Neutrophil (primary cell): ENCODE data around the gene TYRO3.
A peak's percentile ranks its signal among the peaks of the same experiment; 100 is the strongest.

Experiments used
- H3K27ac ChIP-seq: fragments of 200-600 bp; sonication (generic); 2 replicates; pipeline ENCODE4 v1.5.1; 2016; ENCODE audit warnings: mild to moderate bottlenecking, moderate library complexity
- H3K27me3 ChIP-seq: fragments of 200-600 bp; sonication (generic); 2 replicates; pipeline ENCODE4 v1.6.0; 2016; ENCODE audit warnings: mild to moderate bottlenecking
- H3K36me3 ChIP-seq: fragments of 200-600 bp; sonication (generic); 2 replicates; pipeline ENCODE4 v1.5.1; 2017
- H3K4me1 ChIP-seq, 2 experiments: fragments of 200-600 bp in 1 of 2; sonication (generic) in 1 of 2; 1 replicate in 1 of 2; 2 replicates in 1 of 2; pipeline versions ENCODE4 v1.5.1 to v1.6.1; 2013 to 2016; ENCODE audit warnings: low read depth in 1 of 2, low read length in 1 of 2, mild to moderate bottlenecking in 1 of 2, moderate library complexity in 1 of 2; ENCODE audit not compliant: control insufficient read depth in 1 of 2, insufficient read depth in 1 of 2
- H3K4me3 ChIP-seq, 2 experiments: fragments of 200-600 bp in 1 of 2; sonication (generic) in 1 of 2; 1 replicate in 1 of 2; 2 replicates in 1 of 2; pipeline ENCODE4 v1.5.1; 2013 to 2016; ENCODE audit warnings: low read depth in 1 of 2, low read length in 1 of 2, mild to moderate bottlenecking in 1 of 2, moderate library complexity in 1 of 2
- H3K9me3 ChIP-seq: fragments of 200-600 bp; sonication (generic); 2 replicates; pipeline ENCODE4 v1.5.1; 2016
- TF ChIP-seq, protein P1 (sequence below): fragments of 200-600 bp; sonication (generic); IDR thresholded peaks from 2 replicates; pipeline ENCODE4 v1.5.1; 2016; ENCODE audit warnings: antibody characterized with exemption

The TYRO3 gene

DNA sequence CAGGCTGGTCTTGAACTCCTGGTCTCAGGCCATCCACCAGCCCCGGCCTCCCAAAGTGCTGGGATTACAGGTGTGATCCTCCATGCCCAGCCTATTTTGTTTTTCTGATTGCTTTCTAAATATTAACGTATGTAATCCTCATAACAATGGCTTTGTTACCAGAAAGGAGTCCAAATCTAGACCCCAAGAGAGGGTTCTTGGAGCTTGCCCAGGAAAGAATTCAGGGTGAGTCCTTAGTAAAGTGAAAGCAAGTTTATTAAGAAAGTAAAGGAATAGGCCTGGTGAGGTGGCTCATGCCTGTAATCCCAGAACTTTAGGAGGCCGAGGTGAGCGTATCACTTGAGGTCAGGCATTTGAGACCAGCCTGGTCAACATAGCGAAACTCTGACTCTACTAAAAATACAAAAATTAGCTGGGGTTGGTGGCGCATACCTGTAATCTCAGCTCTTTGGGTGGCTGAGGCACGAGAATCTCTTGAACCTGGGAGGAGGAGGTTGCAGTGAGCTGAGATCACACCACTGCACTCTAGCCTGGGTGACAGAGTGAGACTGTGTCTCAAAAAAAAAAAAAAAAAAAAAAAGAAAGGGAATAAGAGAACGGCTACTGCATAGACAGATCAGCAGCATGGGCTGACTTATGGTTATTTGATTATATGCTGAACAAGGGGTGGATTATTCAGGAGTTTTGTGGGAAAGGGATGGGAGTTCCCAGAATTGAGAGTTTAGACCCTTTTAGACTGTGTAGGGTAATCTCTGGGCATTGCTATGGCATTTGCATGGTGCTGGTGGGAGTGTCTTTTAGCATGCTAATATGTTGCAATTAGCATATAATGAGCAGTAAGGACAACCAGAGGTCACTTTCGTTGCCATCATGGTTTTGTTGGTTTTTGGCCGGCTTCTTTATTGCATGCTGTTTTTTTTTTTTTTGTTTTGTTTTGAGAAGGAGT, 36.1 kb downstream of the TYRO3 start:
- TF ChIP-seq, protein P1, sequence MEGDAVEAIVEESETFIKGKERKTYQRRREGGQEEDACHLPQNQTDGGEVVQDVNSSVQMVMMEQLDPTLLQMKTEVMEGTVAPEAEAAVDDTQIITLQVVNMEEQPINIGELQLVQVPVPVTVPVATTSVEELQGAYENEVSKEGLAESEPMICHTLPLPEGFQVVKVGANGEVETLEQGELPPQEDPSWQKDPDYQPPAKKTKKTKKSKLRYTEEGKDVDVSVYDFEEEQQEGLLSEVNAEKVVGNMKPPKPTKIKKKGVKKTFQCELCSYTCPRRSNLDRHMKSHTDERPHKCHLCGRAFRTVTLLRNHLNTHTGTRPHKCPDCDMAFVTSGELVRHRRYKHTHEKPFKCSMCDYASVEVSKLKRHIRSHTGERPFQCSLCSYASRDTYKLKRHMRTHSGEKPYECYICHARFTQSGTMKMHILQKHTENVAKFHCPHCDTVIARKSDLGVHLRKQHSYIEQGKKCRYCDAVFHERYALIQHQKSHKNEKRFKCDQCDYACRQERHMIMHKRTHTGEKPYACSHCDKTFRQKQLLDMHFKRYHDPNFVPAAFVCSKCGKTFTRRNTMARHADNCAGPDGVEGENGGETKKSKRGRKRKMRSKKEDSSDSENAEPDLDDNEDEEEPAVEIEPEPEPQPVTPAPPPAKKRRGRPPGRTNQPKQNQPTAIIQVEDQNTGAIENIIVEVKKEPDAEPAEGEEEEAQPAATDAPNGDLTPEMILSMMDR: no peak
- Histone ChIP-seq H3K27me3 (peaks cover 17% of the 10 kb centered on the region), H3K27ac (no peak overlapping the region), H3K36me3 (no peaks in the 10 kb centered on the region), H3K4me3 (no peak overlapping the region), H3K9me3 (no peaks in the 10 kb centered on the region), H3K4me1 (no peaks in the 10 kb centered on the region)

DNA sequence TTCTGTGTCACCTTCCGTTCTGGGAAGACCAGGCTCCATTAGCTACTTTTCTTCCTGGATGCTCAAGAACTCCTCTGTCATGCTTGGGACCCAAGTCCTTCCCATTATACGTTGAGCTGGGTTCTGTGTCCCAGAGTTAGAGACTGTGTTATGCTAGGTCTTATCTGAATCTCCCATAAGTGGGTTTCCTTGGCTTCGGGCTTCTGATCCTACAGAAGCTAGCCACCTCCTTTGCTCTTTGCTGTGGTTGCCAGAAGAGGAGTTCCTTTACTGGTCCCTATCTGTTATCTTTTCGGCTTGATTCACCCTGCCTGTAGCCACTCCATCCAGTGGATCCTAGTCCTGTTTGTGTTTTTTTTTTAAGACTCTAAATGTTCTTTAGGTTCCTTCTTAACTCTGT, 38.0 kb downstream of the TYRO3 start:
- Histone ChIP-seq H3K27me3 (peaks cover 7% of the 10 kb centered on the region), H3K9me3 (no peaks in the 10 kb centered on the region), H3K36me3 (no peaks in the 10 kb centered on the region), H3K4me3 (no peak overlapping the region), H3K27ac (no peak overlapping the region), H3K4me1 (no peaks in the 10 kb centered on the region)
- TF ChIP-seq, protein P1: no peak

DNA sequence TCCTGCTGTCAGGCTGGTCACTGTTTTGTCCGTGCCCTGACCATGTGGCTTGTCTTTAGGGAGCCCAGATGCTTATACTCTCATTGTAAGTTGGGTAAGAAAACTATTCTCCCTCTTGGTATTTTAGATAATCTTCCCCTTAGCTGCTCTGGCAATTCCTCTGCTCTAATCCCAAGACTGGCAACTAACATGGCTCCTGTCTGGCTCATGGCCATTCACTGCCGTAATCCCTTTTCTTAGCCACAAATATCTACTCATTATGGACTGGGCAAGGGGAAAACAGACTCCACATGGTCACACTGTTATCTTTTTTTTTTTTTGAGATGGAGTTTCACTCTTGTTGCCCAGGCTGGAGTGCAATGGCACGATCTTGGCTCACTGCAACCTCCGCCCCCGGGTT, 38.8 kb downstream of the TYRO3 start:
- Histone ChIP-seq H3K4me3 (no peak overlapping the region), H3K27me3 (no peaks in the 10 kb centered on the region)

DNA sequence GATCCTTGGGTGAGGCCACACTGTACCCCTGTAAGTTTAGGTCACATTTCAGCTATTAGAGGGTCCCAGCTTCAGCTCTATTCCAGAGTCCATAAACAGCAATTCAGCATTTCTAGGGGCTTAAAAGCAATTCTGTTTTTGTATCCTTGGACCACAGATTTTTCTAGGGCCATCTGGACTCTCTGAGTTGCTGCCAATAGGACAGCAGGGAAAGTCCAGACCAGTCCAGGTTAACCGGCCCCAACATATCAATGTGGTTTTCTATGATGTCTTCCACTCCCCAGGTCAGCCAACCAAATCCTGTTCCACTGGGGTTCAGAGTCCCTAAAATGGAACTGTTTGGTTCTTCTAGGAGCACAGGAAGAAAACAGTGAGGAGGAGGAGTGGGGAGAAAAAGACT, 40.0 kb downstream of the TYRO3 start:
- TF ChIP-seq, protein P1: no peak
- Histone ChIP-seq H3K4me3 (no peak overlapping the region), H3K27ac (no peak overlapping the region), H3K9me3 (no peaks in the 10 kb centered on the region), H3K4me1 (peaks cover 3 to 4% of the 10 kb centered on the region in 2 experiments), H3K36me3 (no peaks in the 10 kb centered on the region), H3K27me3 (no peaks in the 10 kb centered on the region)

More for the DNA sequence above, 38.8 kb downstream of the TYRO3 start:
- Histone ChIP-seq H3K27ac (no peak overlapping the region), H3K4me1 (no peaks in the 10 kb centered on the region), H3K36me3 (no peaks in the 10 kb centered on the region), H3K9me3 (no peaks in the 10 kb centered on the region)
- TF ChIP-seq, protein P1: no peak

DNA sequence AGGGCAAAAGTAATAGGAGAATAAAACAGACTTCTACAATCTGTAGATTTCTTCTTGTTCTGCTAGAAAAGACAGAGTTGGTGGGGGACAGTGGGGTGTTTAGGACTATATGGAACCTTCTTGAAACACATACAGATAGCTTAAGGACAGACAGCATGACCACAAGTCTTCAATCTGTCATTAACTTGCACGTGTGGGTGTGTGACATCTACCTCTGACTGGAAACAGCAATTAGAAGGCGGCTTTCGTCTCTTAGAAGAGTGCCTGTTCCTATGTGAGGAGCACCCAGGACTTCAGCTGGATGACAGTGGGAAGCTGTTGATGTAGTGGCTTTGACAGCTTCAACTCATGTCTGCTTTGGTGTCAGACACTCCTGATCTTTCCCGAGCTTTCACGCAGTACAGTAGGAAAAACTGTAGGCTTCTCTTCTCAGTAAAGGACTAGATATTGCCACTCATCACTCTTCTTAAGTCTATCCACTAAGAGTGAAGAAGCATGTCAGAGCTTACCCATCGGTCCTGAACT, 44.5 kb downstream of the TYRO3 start:
- Histone ChIP-seq H3K27me3 (no peaks in the 10 kb centered on the region), H3K27ac (no peak overlapping the region), H3K9me3 (no peaks in the 10 kb centered on the region), H3K4me1 (peaks cover 9 to 11% of the 10 kb centered on the region in 2 experiments), H3K4me3 (peak overlapping the region in 1 of 2 experiments; percentile 17), H3K36me3 (no peaks in the 10 kb centered on the region)
- TF ChIP-seq, protein P1: no peak
